ENCODE results near the gene RBCK1.

DNA sequence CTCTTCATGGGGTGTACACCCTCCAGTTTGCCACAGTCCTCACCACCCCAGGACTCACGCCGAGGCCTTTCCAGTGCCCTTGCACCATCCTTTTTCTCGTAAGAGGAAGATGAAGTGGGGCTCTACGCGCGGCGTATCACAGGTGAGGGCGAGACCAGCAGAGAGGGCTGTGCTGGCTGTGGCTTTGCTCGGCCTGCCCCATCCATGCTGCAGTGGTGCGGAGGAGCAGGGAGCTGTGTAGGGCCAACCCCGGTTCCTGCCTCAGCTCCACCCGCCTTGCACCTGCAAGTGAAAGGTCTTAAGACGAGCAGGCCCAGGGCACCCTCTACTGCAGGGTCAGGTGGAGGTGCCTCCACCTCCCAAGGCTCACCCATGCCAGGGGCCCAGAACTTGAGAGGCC, 24.1 kb downstream of the RBCK1 start:
- TF ChIP-seq, protein P1, sequence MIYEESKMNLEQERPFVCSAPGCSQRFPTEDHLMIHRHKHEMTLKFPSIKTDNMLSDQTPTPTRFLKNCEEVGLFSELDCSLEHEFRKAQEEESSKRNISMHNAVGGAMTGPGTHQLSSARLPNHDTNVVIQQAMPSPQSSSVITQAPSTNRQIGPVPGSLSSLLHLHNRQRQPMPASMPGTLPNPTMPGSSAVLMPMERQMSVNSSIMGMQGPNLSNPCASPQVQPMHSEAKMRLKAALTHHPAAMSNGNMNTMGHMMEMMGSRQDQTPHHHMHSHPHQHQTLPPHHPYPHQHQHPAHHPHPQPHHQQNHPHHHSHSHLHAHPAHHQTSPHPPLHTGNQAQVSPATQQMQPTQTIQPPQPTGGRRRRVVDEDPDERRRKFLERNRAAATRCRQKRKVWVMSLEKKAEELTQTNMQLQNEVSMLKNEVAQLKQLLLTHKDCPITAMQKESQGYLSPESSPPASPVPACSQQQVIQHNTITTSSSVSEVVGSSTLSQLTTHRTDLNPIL (CRISPR knock-in tag; IDR thresholded peaks at IDR 0.05; ENCODE audit: low read depth), result no peak
- TF ChIP-seq RARB (CRISPR knock-in tag; IDR thresholded peaks at IDR 0.05) (no peak), CSDC2 (CRISPR knock-in tag; IDR thresholded peaks at IDR 0.05) (no peak), OSR1 (CRISPR knock-in tag; IDR thresholded peaks at IDR 0.05) (no peak), TOX (CRISPR knock-in tag; IDR thresholded peaks at IDR 0.05; ENCODE audit: borderline replicate concordance) (no peak)
- TF ChIP-seq, protein P2, sequence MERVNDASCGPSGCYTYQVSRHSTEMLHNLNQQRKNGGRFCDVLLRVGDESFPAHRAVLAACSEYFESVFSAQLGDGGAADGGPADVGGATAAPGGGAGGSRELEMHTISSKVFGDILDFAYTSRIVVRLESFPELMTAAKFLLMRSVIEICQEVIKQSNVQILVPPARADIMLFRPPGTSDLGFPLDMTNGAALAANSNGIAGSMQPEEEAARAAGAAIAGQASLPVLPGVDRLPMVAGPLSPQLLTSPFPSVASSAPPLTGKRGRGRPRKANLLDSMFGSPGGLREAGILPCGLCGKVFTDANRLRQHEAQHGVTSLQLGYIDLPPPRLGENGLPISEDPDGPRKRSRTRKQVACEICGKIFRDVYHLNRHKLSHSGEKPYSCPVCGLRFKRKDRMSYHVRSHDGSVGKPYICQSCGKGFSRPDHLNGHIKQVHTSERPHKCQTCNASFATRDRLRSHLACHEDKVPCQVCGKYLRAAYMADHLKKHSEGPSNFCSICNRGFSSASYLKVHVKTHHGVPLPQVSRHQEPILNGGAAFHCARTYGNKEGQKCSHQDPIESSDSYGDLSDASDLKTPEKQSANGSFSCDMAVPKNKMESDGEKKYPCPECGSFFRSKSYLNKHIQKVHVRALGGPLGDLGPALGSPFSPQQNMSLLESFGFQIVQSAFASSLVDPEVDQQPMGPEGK (CRISPR knock-in tag; IDR thresholded peaks at IDR 0.05; ENCODE audit: borderline replicate concordance), result no peak
- TF ChIP-seq, protein P3, sequence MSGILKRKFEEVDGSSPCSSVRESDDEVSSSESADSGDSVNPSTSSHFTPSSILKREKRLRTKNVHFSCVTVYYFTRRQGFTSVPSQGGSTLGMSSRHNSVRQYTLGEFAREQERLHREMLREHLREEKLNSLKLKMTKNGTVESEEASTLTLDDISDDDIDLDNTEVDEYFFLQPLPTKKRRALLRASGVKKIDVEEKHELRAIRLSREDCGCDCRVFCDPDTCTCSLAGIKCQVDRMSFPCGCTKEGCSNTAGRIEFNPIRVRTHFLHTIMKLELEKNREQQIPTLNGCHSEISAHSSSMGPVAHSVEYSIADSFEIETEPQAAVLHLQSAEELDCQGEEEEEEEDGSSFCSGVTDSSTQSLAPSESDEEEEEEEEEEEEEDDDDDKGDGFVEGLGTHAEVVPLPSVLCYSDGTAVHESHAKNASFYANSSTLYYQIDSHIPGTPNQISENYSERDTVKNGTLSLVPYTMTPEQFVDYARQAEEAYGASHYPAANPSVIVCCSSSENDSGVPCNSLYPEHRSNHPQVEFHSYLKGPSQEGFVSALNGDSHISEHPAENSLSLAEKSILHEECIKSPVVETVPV (CRISPR knock-in tag; IDR thresholded peaks at IDR 0.05), result no peak

Measured in SK-N-SH treated with all-trans-retinoic acid at 6 μM for 48 hours (cell line).